Naive thymus-derived CD4-positive, alpha-beta T cell (primary cell): ENCODE measurements around the gene MBOAT2. TPM values are rescaled to one million over a fixed set of nuclear protein-coding genes. Genes with fewer than 3 reads are reported as not detected.

Source experiments
- ATAC-seq: fragments of 150-1000 bp; cut with Tn5 transposase; 2 replicates; pipeline ENCODE4 v1.10.0; 2021; ENCODE audit warnings: mild to moderate bottlenecking, moderate library complexity
- CTCF ChIA-PET: fragments of 350-600 bp; sonication (Branson Sonifier 250); formaldehyde crosslinking; loops from one replicate; lab custom pipeline; 2021; ENCODE audit warnings: antibody characterized with exemption; lab: Charles Lee
- POLR2A ChIA-PET: fragments of 350-600 bp; sonication (Branson Sonifier 250); formaldehyde crosslinking; loops from one replicate; lab custom pipeline; 2021; ENCODE audit warnings: antibody characterized with exemption, inconsistent platforms; lab: Charles Lee
- DNase-seq, 9 donors: peaks; one replicate each; pipeline versions ENCODE4 v3.0.0 to v3.0.0-alpha.2; 2020 to 2022; ENCODE audit warnings: mixed read lengths in 1 of 9
- H3K27ac ChIP-seq: one replicate; pipeline ENCODE4 v1.7.0; 2013; ENCODE audit warnings: mild to moderate bottlenecking, low read depth, low read length, moderate library complexity
- H3K27me3 ChIP-seq, 2 donors: one replicate each; pipeline ENCODE4 v1.7.0; 2013; ENCODE audit warnings: low read length in 2 of 2, mild to moderate bottlenecking in 2 of 2, moderate library complexity in 2 of 2; ENCODE audit not compliant: control insufficient read depth in 2 of 2, insufficient read depth in 2 of 2
- H3K36me3 ChIP-seq, 3 experiments: 1 replicate in 2 of 3; 2 replicates in 1 of 3; pipeline ENCODE4 v1.7.0; 2013; ENCODE audit warnings: low read length in 3 of 3, mild to moderate bottlenecking in 3 of 3, moderate library complexity in 1 of 3; ENCODE audit not compliant: insufficient read depth in 3 of 3, control insufficient read depth in 2 of 3
- H3K4me1 ChIP-seq, 2 donors: one replicate each; pipeline ENCODE4 v1.7.0; 2013; ENCODE audit warnings: low read length in 2 of 2, mild to moderate bottlenecking in 2 of 2, moderate library complexity in 1 of 2; ENCODE audit not compliant: control insufficient read depth in 2 of 2, insufficient read depth in 2 of 2
- H3K4me3 ChIP-seq: 2 replicates; pipeline ENCODE4 v1.7.0; 2013; ENCODE audit warnings: mild to moderate bottlenecking, low read length
- H3K9me3 ChIP-seq, 3 experiments: 1 replicate in 2 of 3; 2 replicates in 1 of 3; pipeline ENCODE4 v1.7.0; 2013; ENCODE audit warnings: low read length in 3 of 3; ENCODE audit not compliant: control insufficient read depth in 2 of 3
- H3K27ac Mint-ChIP-seq, 9 donors: one replicate each; pipeline ENCODE4 v1.8.0; 2020 to 2022; ENCODE audit warnings: mixed read lengths in 9 of 9, mild to moderate bottlenecking in 8 of 9, moderate library complexity in 5 of 9, inconsistent platforms in 2 of 9
- H3K27me3 Mint-ChIP-seq, 5 donors: one replicate each; pipeline ENCODE4 v1.8.0; 2021 to 2022; ENCODE audit warnings: mixed read lengths in 5 of 5, mild to moderate bottlenecking in 1 of 5
- H3K36me3 Mint-ChIP-seq, 5 donors: one replicate each; pipeline ENCODE4 v1.8.0; 2020 to 2022; ENCODE audit warnings: mixed read lengths in 5 of 5, mild to moderate bottlenecking in 3 of 5, inconsistent platforms in 1 of 5
- H3K4me1 Mint-ChIP-seq, 7 donors: one replicate each; pipeline ENCODE4 v1.8.0; 2020 to 2022; ENCODE audit warnings: mixed read lengths in 7 of 7, mild to moderate bottlenecking in 3 of 7, inconsistent platforms in 1 of 7
- H3K4me3 Mint-ChIP-seq, 10 donors: one replicate each; pipeline ENCODE4 v1.8.0; 2020 to 2022; ENCODE audit warnings: mild to moderate bottlenecking in 10 of 10, mixed read lengths in 10 of 10, moderate library complexity in 6 of 10, inconsistent platforms in 2 of 10
- H3K9me3 Mint-ChIP-seq, 11 donors: one replicate each; pipeline ENCODE4 v1.8.0; 2020 to 2022; ENCODE audit warnings: mixed read lengths in 11 of 11, mild to moderate bottlenecking in 4 of 11, inconsistent platforms in 1 of 11, moderate library complexity in 1 of 11
- intact Hi-C, 2 donors: fragments of 100-400 bp; cut with micrococcal nuclease; formaldehyde crosslinking; loops; one replicate each; pipeline ENCODE4 v1.15.1; 2023
- polyA plus RNA-seq, 2 donors: library from polyadenylated mRNA; unstranded; fragments of 300-500 nt; fragmentation: Illumina TruSeq; gene quantifications; one replicate each; pipeline ENCODE4 v1.2.3, GENCODE V29; 2021
- total RNA-seq, 6 experiments: library from RNA in 5 of 6; stranded (reverse) in 5 of 6; gene quantifications; 1 replicate in 5 of 6; 2 replicates in 1 of 6; pipeline ENCODE4 v1.2.3 and lab custom pipeline; 2021 to 2026

Gene MBOAT2
- total and polyA plus RNA-seq, 7 experiments from 2014 or later = 0.90 to 6.0 (median 1.9) TPM

DNA sequence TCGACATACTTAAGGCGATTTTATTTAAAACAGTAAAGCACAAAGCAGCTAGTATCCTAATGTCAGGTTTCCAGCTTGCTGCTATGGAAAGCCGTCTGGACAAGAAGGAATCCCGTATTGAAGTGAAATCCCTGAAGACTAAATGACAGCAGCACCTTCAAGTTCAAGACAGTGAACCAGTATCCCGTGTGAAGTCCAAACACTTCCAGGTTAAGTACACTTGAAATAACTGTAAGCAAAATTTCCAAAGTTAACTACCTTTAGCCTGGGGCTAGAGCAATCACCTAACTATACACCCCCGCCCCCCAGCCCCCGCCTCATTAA is 1.2 kb downstream of the MBOAT2 start:
- Histone ChIP-seq H3K36me3 (no peaks in the 10 kb centered on the region), H3K4me1 (peaks cover 0 to 3% of the 10 kb centered on the region in 2 donors), H3K9me3 (no peaks in the 10 kb centered on the region), H3K27me3 (peaks cover 0 to 3% of the 10 kb centered on the region in 2 donors), H3K4me3 (no peak overlapping the region), H3K27ac (no peak overlapping the region)
- DNase-seq (no peak), ATAC-seq (no peak)
- Mint-ChIP-seq H3K9me3 (peaks cover 0 to 6% (median 0%) of the 10 kb centered on the region in 11 donors), H3K4me1 (peaks cover 14 to 25% (median 22%) of the 10 kb centered on the region in 7 donors), H3K27me3 (peaks cover 0 to 23% (median 4%) of the 10 kb centered on the region in 5 donors), H3K4me3 (peak overlapping the region in 9 of 10 donors; percentile 73 to 89 (median 83)), H3K36me3 (peaks cover 0 to 3% (median 0%) of the 10 kb centered on the region in 5 donors), H3K27ac (peak overlapping the region in 1 of 9 donors; percentile 37)
- CTCF ChIA-PET = no interaction called here
- POLR2A ChIA-PET = interaction anchor here (0.6 kb wide), 1 partner anchor 9 kb away, joined by 3 read pairs; no protein-coding TSS in a partner anchor
- intact Hi-C loops = loop anchor here (5.0 to 10.0 kb wide), 5 partner anchors 203 to 630 kb away; partner anchors contain the start of genes ASAP2 (in 1 of the 2), CPSF3 (in 1 of the 2), ID2 (in 1 of the 2) and ITGB1BP1 (in 1 of the 2)

DNA sequence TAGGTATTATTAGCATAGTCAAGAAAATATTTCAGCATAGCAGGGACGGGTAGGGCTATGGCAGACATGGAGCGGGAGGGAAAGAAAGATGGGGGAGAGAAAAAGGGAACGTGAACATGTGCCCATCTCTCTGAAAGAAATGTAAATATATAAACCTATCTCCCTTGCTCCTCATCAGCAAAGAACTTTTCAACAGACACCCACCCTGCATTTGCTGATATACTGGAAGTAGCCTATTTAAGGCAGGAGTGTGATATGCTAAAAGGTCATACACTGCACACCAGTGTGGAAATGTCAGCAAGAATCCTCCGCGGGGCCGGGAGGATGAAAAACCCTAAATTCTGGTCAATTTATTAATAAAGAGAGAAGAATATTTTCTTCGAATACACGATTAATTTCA is 1.7 kb downstream of the MBOAT2 start:
- CTCF ChIA-PET = no interaction called here

DNA sequence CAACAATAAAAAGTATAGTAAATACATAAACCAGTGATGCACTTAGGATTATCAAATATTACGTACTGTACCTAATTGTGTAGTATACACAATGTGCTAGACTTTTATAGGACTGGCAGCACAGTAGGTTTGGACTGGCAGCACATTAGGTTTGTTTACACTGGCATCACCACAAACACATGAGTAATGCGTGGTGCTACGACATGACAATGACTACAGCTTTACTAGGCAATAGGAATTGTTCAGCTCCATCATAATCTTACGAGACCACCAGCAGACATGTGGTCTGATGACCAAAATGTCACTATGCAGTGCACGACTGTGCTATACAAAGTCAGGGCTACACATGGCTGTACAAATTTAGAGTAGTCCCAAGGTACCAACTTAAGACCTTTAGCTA is 2.3 kb downstream of the MBOAT2 start:
- Mint-ChIP-seq H3K9me3 (peaks cover 0 to 6% (median 0%) of the 10 kb centered on the region in 11 donors), H3K4me3 (no peak overlapping the region), H3K27me3 (peaks cover 0 to 25% (median 4%) of the 10 kb centered on the region in 5 donors), H3K36me3 (peaks cover 0 to 3% (median 0%) of the 10 kb centered on the region in 5 donors), H3K4me1 (peaks cover 14 to 25% (median 22%) of the 10 kb centered on the region in 7 donors), H3K27ac (no peak overlapping the region)
- Histone ChIP-seq H3K27ac (no peak overlapping the region), H3K4me3 (no peak overlapping the region), H3K9me3 (no peaks in the 10 kb centered on the region), H3K36me3 (no peaks in the 10 kb centered on the region), H3K27me3 (peaks cover 0 to 3% of the 10 kb centered on the region in 2 donors), H3K4me1 (peaks cover 0 to 3% of the 10 kb centered on the region in 2 donors)
- ATAC-seq (no peak), DNase-seq (no peak)
- CTCF ChIA-PET = no interaction called here
- POLR2A ChIA-PET = no interaction called here
- intact Hi-C loops = loop anchor here (5.0 to 10.0 kb wide), 5 partner anchors 204 to 631 kb away; partner anchors contain the start of genes ASAP2 (in 1 of the 2), CPSF3 (in 1 of the 2), ID2 (in 1 of the 2) and ITGB1BP1 (in 1 of the 2)

More for the DNA sequence above, 1.7 kb downstream of the MBOAT2 start:
- H3K27ac ChIP-seq = no peak overlapping the region
- no peaks in the 10 kb centered on the region for H3K36me3 ChIP-seq
- H3K4me1 ChIP-seq = peaks cover 0 to 3% of the 10 kb centered on the region in 2 donors
- Mint-ChIP-seq H3K27me3 (peaks cover 0 to 25% (median 4%) of the 10 kb centered on the region in 5 donors), H3K9me3 (peaks cover 0 to 6% (median 0%) of the 10 kb centered on the region in 11 donors), H3K4me1 (peaks cover 14 to 25% (median 22%) of the 10 kb centered on the region in 7 donors), H3K36me3 (peaks cover 0 to 3% (median 0%) of the 10 kb centered on the region in 5 donors), H3K4me3 (peak overlapping the region in 4 of 10 donors; percentile 73 to 88 (median 82)), H3K27ac (no peak overlapping the region)
- ATAC-seq (no peak), DNase-seq (no peak)
- POLR2A ChIA-PET = interaction anchor here (0.6 kb wide), 1 partner anchor 9 kb away, joined by 3 read pairs; no protein-coding TSS in a partner anchor
- peaks cover 0 to 3% of the 10 kb centered on the region in 2 donors for H3K27me3 ChIP-seq
- no peak overlapping the region for H3K4me3 ChIP-seq
- intact Hi-C loops = loop anchor here (5.0 to 10.0 kb wide), 5 partner anchors 203 to 631 kb away; partner anchors contain the start of genes ASAP2 (in 1 of the 2), CPSF3 (in 1 of the 2), ID2 (in 1 of the 2) and ITGB1BP1 (in 1 of the 2)
- no peaks in the 10 kb centered on the region for H3K9me3 ChIP-seq

DNA sequence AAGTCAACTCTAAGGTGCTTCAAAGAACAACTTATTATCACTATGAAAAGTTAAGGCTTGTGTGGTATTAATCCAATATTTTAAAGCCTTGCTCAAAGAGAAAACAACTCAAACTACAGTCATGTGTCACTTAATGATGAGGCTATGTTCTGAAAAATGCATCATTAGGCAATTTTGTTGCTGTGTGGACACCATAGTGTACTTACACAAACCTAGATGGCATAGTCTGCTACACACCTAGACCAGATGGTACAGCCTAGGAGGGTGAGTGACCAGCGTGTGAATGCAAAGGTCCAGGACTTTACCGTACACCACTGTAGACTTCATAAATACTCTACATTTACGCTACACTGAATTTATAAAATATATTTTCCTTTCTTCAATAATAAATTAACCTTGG is 3.0 kb downstream of the MBOAT2 start:
- H3K36me3 Mint-ChIP-seq = peaks cover 0 to 3% (median 0%) of the 10 kb centered on the region in 5 donors
- peaks cover 0 to 3% of the 10 kb centered on the region in 2 donors for H3K4me1 ChIP-seq
- peaks cover 0 to 6% (median 0%) of the 10 kb centered on the region in 11 donors for H3K9me3 Mint-ChIP-seq
- no peaks in the 10 kb centered on the region for H3K9me3 ChIP-seq
- DNase-seq (no peak), ATAC-seq (no peak)
- no peak overlapping the region for H3K27ac ChIP-seq
- CTCF ChIA-PET = no interaction called here
- no peak overlapping the region for H3K4me3 ChIP-seq
- no peaks in the 10 kb centered on the region for H3K36me3 ChIP-seq
- no peak overlapping the region for H3K27ac Mint-ChIP-seq
- peaks cover 0 to 25% (median 4%) of the 10 kb centered on the region in 5 donors for H3K27me3 Mint-ChIP-seq
- no peak overlapping the region for H3K4me3 Mint-ChIP-seq
- peaks cover 14 to 25% (median 22%) of the 10 kb centered on the region in 7 donors for H3K4me1 Mint-ChIP-seq
- POLR2A ChIA-PET = no interaction called here
- intact Hi-C loops = loop anchor here (5.0 to 10.0 kb wide), 5 partner anchors 204 to 632 kb away; partner anchors contain the start of genes ASAP2 (in 1 of the 2), CPSF3 (in 1 of the 2), ID2 (in 1 of the 2) and ITGB1BP1 (in 1 of the 2)
- H3K27me3 ChIP-seq = peaks cover 0 to 3% of the 10 kb centered on the region in 2 donors

DNA sequence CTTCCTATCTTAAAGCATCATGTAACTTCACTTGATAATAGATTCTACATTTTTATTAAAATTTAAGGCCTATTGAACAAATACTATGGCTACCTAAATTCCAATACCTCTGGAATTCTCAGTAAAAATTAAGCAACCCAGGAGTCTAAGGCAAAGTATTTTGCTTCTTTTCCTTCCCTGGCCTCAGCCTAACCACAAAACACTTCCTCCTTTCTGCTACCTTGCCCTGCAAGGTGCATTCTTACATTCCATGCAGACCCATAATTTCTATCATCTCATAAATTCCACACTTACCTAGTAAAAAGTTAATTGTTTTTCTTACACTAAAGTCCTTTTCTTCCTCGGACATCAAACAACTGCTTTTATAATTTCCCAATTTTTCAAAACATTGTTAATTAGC is 3.7 kb downstream of the MBOAT2 start:
- H3K9me3 Mint-ChIP-seq = peaks cover 0 to 2% (median 0%) of the 10 kb centered on the region in 11 donors
- peaks cover 0 to 3% of the 10 kb centered on the region in 2 donors for H3K4me1 ChIP-seq
- H3K36me3 Mint-ChIP-seq = peaks cover 0 to 3% (median 0%) of the 10 kb centered on the region in 5 donors
- no peaks in the 10 kb centered on the region for H3K36me3 ChIP-seq
- POLR2A ChIA-PET = no interaction called here
- H3K27ac Mint-ChIP-seq = peak overlapping the region in 1 of 9 donors; percentile 18
- no peak overlapping the region for H3K4me3 ChIP-seq
- H3K9me3 ChIP-seq = no peaks in the 10 kb centered on the region
- peaks cover 0 to 22% (median 4%) of the 10 kb centered on the region in 5 donors for H3K27me3 Mint-ChIP-seq
- intact Hi-C loops = loop anchor here (5.0 to 10.0 kb wide), 5 partner anchors 205 to 633 kb away; partner anchors contain the start of genes ASAP2 (in 1 of the 2), CPSF3 (in 1 of the 2), ID2 (in 1 of the 2) and ITGB1BP1 (in 1 of the 2)
- H3K4me1 Mint-ChIP-seq = peaks cover 14 to 22% (median 20%) of the 10 kb centered on the region in 7 donors
- no peak for ATAC-seq
- no peak for DNase-seq
- peaks cover 0 to 3% of the 10 kb centered on the region in 2 donors for H3K27me3 ChIP-seq
- no peak overlapping the region for H3K4me3 Mint-ChIP-seq
- no peak overlapping the region for H3K27ac ChIP-seq
- CTCF ChIA-PET = no interaction called here

DNA sequence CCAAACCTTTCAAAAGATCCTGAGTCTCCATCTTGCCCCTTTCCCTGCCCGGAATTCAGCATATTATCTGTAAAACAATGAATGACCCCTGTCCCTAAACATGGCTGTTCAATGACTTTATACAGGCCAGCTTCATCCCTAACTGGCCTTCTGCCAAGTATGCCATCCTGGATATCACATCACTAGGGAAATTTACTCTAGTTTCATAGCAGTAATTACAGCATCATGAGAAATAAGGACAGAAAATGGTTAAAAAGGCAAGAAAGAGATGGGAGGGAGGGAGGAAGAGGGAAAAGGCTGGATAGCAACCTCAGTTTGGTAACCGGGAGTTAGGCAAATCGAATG is 4.4 kb downstream of the MBOAT2 start:
- Mint-ChIP-seq H3K27me3 (peaks cover 0 to 21% (median 4%) of the 10 kb centered on the region in 5 donors), H3K9me3 (peaks cover 0 to 2% (median 0%) of the 10 kb centered on the region in 11 donors), H3K4me3 (no peak overlapping the region), H3K36me3 (peaks cover 0 to 1% (median 0%) of the 10 kb centered on the region in 5 donors), H3K27ac (no peak overlapping the region), H3K4me1 (peaks cover 11 to 16% (median 15%) of the 10 kb centered on the region in 7 donors)
- Histone ChIP-seq H3K36me3 (no peaks in the 10 kb centered on the region), H3K9me3 (no peaks in the 10 kb centered on the region), H3K4me1 (peaks cover 0 to 3% of the 10 kb centered on the region in 2 donors), H3K27me3 (peaks cover 0 to 3% of the 10 kb centered on the region in 2 donors), H3K27ac (no peak overlapping the region), H3K4me3 (no peak overlapping the region)
- ChIA-PET CTCF (interaction anchor here (0.5 kb wide), 1 partner anchor 878 kb away, joined by 3 read pairs; no protein-coding TSS in a partner anchor), POLR2A (no interaction called here)
- intact Hi-C loops = no loop called here
- DNase-seq (no peak), ATAC-seq (no peak)
